ENCODE data around the gene PGAP3.

DNA sequence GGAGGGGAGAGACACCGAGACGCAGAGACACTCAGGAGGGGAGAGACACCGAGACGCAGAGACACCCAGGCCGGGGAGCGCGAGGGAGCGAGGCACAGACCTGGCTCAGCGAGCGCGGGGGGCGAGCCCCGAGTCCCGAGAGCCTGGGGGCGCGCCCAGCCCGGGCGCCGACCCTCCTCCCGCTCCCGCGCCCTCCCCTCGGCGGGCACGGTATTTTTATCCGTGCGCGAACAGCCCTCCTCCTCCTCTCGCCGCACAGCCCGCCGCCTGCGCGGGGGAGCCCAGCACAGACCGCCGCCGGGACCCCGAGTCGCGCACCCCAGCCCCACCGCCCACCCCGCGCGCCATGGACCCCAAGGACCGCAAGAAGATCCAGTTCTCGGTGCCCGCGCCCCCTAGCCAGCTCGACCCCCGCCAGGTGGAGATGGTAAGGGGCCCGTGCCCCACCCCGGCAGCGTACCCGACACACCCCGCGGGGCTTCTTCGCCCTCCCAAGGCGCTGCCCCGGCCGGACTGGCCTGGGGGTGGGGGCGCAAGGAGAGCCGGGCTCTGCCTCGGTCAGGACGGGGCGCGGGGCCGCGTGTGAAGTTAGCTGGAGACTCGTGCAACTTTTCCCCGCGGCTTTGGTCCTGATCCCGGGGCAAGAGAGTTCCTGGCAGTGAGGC lies 60.7 kb downstream of the PGAP3 start:
- TF ChIP-seq POLR2A (IDR thresholded peaks at IDR 0.05): no peak
- TF ChIP-seq, protein P1, sequence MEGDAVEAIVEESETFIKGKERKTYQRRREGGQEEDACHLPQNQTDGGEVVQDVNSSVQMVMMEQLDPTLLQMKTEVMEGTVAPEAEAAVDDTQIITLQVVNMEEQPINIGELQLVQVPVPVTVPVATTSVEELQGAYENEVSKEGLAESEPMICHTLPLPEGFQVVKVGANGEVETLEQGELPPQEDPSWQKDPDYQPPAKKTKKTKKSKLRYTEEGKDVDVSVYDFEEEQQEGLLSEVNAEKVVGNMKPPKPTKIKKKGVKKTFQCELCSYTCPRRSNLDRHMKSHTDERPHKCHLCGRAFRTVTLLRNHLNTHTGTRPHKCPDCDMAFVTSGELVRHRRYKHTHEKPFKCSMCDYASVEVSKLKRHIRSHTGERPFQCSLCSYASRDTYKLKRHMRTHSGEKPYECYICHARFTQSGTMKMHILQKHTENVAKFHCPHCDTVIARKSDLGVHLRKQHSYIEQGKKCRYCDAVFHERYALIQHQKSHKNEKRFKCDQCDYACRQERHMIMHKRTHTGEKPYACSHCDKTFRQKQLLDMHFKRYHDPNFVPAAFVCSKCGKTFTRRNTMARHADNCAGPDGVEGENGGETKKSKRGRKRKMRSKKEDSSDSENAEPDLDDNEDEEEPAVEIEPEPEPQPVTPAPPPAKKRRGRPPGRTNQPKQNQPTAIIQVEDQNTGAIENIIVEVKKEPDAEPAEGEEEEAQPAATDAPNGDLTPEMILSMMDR (IDR thresholded peaks at IDR 0.05): no peak

All from vagina (tissue), 2 donors.